ENCODE results near the gene ZFAND6. TPM values are rescaled to one million over a fixed set of nuclear protein-coding genes. Genes with fewer than 3 reads are reported as not detected.

Gene ZFAND6
- total RNA-seq, 1 experiment from 2014 or later, result 41.4 TPM

- peaks cover 9% of the 10 kb centered on the region for H3K4me1 ChIP-seq (ENCODE audit: insufficient read depth, low read length, poor library complexity, severe bottlenecking)
- H3K9me3 ChIP-seq (ENCODE audit: low read depth, low read length, poor library complexity, severe bottlenecking), result no peaks in the 10 kb centered on the region
- ChIA-PET POLR2A (ENCODE audit: low non-redundant PET) (no interaction called here), CTCF (no interaction called here)
- no peaks in the 10 kb centered on the region for H3K27me3 ChIP-seq (replicated peaks; ENCODE audit: insufficient read depth, low read depth, low read length, poor library complexity)
- no peak for TF ChIP-seq CTCF (conservative IDR thresholded peaks at IDR 0.05; ENCODE audit: low read depth, low read length)
- no peak for TF ChIP-seq EZH2 (IDR thresholded peaks at IDR 0.05; ENCODE audit: borderline replicate concordance, low read depth, low read length, poor library complexity, severe bottlenecking)
- no peak overlapping the region for H3K4me3 ChIP-seq (ENCODE audit: low read depth, low read length, poor library complexity, severe bottlenecking)
- DNase-seq (ENCODE audit: low spot score), result no peak
- H3K27ac ChIP-seq (ENCODE audit: low read depth, low read length, poor library complexity, severe bottlenecking), result no peak overlapping the region
- intact Hi-C loops (cut with micrococcal nuclease; ENCODE audit: unreplicated experiment), result no loop called here
- no TSS peak for BruUV-seq (replicated peaks)
- no peaks in the 10 kb centered on the region for H3K36me3 ChIP-seq (ENCODE audit: insufficient read depth, low read length, poor library complexity, severe bottlenecking)
Measured at GRCh38 chr15:80034629-80035028, 24.8 kb upstream of the ZFAND6 start.

GRCh38 chr15:80036071-80036470, 23.4 kb upstream of the ZFAND6 start:
- BruUV-seq (replicated peaks), result no TSS peak
- H3K27ac ChIP-seq (ENCODE audit: low read depth, low read length, poor library complexity, severe bottlenecking), result no peak overlapping the region
- CTCF ChIA-PET, result no interaction called here
- no peak for TF ChIP-seq CTCF (conservative IDR thresholded peaks at IDR 0.05; ENCODE audit: low read depth, low read length)
- TF ChIP-seq EZH2 (IDR thresholded peaks at IDR 0.05; ENCODE audit: borderline replicate concordance, low read depth, low read length, poor library complexity, severe bottlenecking), result no peak
- H3K36me3 ChIP-seq (ENCODE audit: insufficient read depth, low read length, poor library complexity, severe bottlenecking), result no peaks in the 10 kb centered on the region
- peaks cover 9% of the 10 kb centered on the region for H3K4me1 ChIP-seq (ENCODE audit: insufficient read depth, low read length, poor library complexity, severe bottlenecking)
- intact Hi-C loops (cut with micrococcal nuclease; ENCODE audit: unreplicated experiment), result no loop called here
- POLR2A ChIA-PET (ENCODE audit: low non-redundant PET), result no interaction called here
- H3K27me3 ChIP-seq (replicated peaks; ENCODE audit: insufficient read depth, low read depth, low read length, poor library complexity), result no peaks in the 10 kb centered on the region
- no peak for DNase-seq (ENCODE audit: low spot score)
- no peaks in the 10 kb centered on the region for H3K9me3 ChIP-seq (ENCODE audit: low read depth, low read length, poor library complexity, severe bottlenecking)
- no peak overlapping the region for H3K4me3 ChIP-seq (ENCODE audit: low read depth, low read length, poor library complexity, severe bottlenecking)

- intact Hi-C loops (cut with micrococcal nuclease; ENCODE audit: unreplicated experiment), result no loop called here
- BruUV-seq (replicated peaks), result no TSS peak
- Histone ChIP-seq H3K4me3 (ENCODE audit: low read depth, low read length, poor library complexity, severe bottlenecking) (no peak overlapping the region), H3K27ac (ENCODE audit: low read depth, low read length, poor library complexity, severe bottlenecking) (no peak overlapping the region), H3K36me3 (ENCODE audit: insufficient read depth, low read length, poor library complexity, severe bottlenecking) (no peaks in the 10 kb centered on the region), H3K9me3 (ENCODE audit: low read depth, low read length, poor library complexity, severe bottlenecking) (no peaks in the 10 kb centered on the region), H3K4me1 (ENCODE audit: insufficient read depth, low read length, poor library complexity, severe bottlenecking) (no peaks in the 10 kb centered on the region), H3K27me3 (replicated peaks; ENCODE audit: insufficient read depth, low read depth, low read length, poor library complexity) (no peaks in the 10 kb centered on the region)
- DNase-seq (ENCODE audit: low spot score), result no peak
- TF ChIP-seq CTCF (conservative IDR thresholded peaks at IDR 0.05; ENCODE audit: low read depth, low read length), result no peak
- TF ChIP-seq EZH2 (IDR thresholded peaks at IDR 0.05; ENCODE audit: borderline replicate concordance, low read depth, low read length, poor library complexity, severe bottlenecking), result no peak
- ChIA-PET POLR2A (ENCODE audit: low non-redundant PET) (no interaction called here), CTCF (no interaction called here)
Measured at GRCh38 chr15:80041494-80042253, 17.8 kb upstream of the ZFAND6 start.

All from A673 (cell line).